Fibroblast of the aortic adventitia (primary cell): ENCODE results near the gene GRIK3. TPM values are rescaled to one million over a fixed set of nuclear protein-coding genes. Genes with fewer than 3 reads are reported as not detected.

Source experiments
- DNase-seq: peaks from one replicate; pipeline ENCODE4 v3.0.0-alpha.2; 2010; ENCODE audit warnings: low read depth
- H3K4me3 ChIP-seq: 2 replicates; pipeline ENCODE4 v1.5.1; 2011; ENCODE audit warnings: low read depth, mild to moderate bottlenecking, control low read depth, low read length, moderate library complexity
- total RNA-seq: library from RNA; depleted of rRNA; stranded (reverse); fragments of >200 nt; gene quantifications from 2 replicates; pipeline ENCODE4 v1.2.3, GENCODE V29; 2012; ENCODE audit warnings: low replicate concordance
- TF ChIP-seq, protein P1 (sequence below): IDR thresholded peaks from 2 replicates; pipeline ENCODE4 v1.5.1; 2011; ENCODE audit warnings: mild to moderate bottlenecking, low read length, control low read depth, inconsistent platforms; ENCODE audit not compliant: insufficient read depth

Gene GRIK3
- total RNA-seq, 1 donor: not detected

GRCh38 chr1:37038227-37039093 lies 4.1 kb upstream of the GRIK3 start:
- TF ChIP-seq, protein P1, sequence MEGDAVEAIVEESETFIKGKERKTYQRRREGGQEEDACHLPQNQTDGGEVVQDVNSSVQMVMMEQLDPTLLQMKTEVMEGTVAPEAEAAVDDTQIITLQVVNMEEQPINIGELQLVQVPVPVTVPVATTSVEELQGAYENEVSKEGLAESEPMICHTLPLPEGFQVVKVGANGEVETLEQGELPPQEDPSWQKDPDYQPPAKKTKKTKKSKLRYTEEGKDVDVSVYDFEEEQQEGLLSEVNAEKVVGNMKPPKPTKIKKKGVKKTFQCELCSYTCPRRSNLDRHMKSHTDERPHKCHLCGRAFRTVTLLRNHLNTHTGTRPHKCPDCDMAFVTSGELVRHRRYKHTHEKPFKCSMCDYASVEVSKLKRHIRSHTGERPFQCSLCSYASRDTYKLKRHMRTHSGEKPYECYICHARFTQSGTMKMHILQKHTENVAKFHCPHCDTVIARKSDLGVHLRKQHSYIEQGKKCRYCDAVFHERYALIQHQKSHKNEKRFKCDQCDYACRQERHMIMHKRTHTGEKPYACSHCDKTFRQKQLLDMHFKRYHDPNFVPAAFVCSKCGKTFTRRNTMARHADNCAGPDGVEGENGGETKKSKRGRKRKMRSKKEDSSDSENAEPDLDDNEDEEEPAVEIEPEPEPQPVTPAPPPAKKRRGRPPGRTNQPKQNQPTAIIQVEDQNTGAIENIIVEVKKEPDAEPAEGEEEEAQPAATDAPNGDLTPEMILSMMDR: no peak
- no peak for DNase-seq
- H3K4me3 ChIP-seq: no peak overlapping the region

GRCh38 chr1:37037690-37038089 lies 3.4 kb upstream of the GRIK3 start:
- TF ChIP-seq, protein P1: no peak
- no peak for DNase-seq
- no peak overlapping the region for H3K4me3 ChIP-seq

DNA sequence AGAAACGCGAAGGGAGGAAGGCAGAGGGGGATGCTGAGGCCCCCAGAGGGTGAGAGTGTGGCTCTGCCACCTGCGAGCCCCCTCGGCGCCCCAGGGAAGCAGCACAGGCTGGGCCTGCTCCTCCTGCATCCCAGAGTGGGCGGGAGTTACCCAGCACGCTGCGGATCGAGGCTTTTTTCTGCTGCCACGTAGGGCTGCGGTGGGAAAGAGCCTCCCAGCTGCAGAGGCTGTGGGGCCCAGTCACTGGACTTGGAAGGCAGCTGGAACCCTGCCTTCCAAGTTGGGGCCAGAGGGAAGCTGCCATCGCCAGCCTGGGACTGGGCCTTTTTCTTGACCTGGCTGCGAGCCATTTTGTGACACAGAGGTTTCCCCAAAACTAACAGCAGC lies 2.3 kb upstream of the GRIK3 start:
- H3K4me3 ChIP-seq: no peak overlapping the region
- TF ChIP-seq, protein P1: no peak
- DNase-seq: no peak

DNA sequence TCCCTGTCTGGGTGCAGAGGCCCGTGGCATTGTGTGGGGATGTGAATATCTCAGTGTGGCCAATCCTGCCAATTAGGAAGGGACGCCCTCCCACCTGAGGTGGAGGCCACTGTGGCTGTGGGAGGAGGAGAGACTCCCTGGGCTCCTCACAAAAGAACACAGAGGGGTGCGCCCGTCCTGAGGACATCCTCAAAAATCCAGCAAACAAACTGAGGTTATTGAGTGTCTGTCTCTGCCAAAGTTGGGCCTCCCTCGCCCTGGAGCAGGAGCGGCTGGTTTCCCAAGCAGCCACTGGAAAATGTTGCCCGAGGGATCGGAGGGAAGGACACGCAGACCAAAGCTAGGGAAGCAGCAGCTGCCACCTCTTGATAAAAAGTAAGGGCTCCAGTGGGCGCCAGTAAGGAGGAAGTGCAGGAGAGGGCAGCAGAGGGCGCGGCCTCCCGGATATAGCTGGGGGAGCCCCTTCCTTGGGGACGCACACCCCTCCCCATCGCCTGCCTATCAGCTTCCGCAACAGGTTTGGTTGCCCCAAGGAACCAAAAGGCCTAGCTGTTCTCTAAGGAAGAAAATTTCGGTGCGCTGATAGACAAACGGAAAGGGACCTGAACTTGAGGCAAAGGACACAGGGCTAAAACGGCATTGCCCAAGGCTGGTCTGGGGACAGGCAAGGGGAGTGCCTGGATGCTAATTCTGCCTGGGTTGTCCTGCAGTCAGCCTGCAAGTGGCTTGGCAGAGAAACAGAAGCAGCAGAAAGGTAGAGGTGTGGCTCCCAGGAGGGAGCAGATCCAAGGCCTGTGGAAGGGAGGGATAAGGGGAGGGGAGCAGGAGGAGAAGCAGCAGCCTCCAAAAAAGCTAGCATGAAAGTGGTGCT lies 1.7 kb upstream of the GRIK3 start:
- no peak for DNase-seq
- H3K4me3 ChIP-seq: no peak overlapping the region
- TF ChIP-seq, protein P1: no peak

DNA sequence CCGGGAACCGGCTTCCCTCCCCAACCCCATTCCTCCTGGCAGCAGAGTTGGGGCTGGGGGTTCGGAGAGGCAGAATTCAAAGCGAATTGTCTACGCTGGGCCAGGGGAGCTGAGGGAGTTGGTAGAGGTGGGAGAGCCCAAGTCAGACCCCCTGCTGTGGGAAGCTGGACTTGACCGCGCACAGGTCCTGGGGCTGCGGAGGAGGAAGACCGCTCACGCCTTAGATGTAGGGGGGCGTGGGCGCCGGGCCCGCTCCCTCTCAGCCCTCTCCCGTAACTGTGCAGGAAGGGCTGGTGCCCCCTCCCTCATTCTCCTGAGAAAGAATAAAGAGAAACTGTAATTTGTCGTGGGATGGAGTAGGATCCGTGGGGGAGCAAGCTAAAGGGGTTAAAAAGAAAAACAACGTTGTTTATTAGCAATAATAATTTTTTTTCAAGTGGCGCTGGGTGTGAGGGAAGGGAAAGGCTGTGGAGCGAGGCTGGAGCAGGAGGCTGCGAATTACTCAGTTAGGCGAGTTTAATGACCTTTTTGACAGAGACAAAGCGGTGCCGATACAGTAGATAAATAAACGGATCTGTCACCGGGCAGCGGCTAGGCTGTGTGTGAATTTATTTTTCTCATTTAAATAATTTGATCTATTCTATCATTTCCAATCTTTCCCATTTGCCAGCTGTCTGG lies 838 bp upstream of the GRIK3 start:
- TF ChIP-seq, protein P1: no peak
- no peak for DNase-seq
- no peak overlapping the region for H3K4me3 ChIP-seq

DNA sequence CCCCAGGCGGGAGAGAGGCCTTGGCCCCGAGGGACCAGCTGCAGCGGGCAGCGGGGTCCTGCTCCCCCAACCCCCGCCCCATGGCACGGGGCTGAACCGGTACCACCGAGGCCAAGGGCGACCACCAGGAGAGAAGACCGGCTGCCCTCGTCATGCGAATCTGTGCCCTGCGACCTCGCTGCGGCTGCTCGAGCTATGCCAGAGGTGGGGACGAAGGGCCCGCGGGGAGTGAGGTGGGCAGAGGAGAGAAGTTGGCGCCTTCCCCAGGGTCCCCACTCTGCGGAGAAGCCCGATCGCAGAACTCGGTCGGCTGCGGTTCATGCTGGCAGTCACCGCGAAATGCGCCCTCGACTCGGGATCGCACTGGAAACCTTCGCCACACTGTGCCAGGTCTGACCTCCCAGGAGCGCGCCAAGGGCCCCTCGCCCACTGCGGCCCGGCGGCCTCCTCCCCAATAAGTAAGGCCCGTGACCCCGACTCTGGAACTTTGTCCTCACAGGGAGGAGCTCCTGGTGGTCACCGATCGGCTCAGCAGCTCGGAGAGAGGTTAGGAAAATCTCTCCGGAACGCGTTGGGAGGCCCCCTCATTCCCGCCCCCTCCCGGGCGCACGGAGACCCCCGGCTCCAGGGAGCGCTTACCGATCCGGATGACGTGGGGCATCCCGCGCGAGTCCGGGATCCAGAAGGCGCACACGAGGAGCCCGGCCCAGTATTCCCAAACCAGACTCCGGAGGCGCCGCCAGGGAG lies 787 bp downstream of the GRIK3 start:
- DNase-seq: no peak
- TF ChIP-seq, protein P1: no peak
- no peak overlapping the region for H3K4me3 ChIP-seq
